A549 (cell line): ENCODE measurements around the gene AQP12B.

Experiments
- BHLHE40 ChIP-seq: IDR thresholded peaks from 2 replicates; pipeline ENCODE4 v1.6.1; 2012; ENCODE audit warnings: low read depth, low read length, inconsistent platforms
- CTCF ChIP-seq: fragments of >200 bp; sonication (Bioruptor Twin); formaldehyde crosslinking; IDR thresholded peaks from 3 replicates; pipeline ENCODE4 v1.5.1; 2016
- EP300 ChIP-seq, 2 experiments: fragments of >200 bp; sonication (Bioruptor Twin); formaldehyde crosslinking; IDR thresholded peaks; 2 replicates in 1 of 2; 3 replicates in 1 of 2; pipeline ENCODE4 v1.6.1; 2016 to 2017
- NPAS2 ChIP-seq: fragments of 250-450 bp; sonication (Bioruptor Pico); IDR thresholded peaks from 2 replicates; pipeline ENCODE4 v1.8.0; 2022; ENCODE audit warnings: mild to moderate bottlenecking, moderate library complexity, borderline replicate concordance
- RFX5 ChIP-seq: fragments of 450-650 bp; IDR thresholded peaks from 2 replicates; pipeline ENCODE4 v1.7.1; 2014; ENCODE audit warnings: antibody characterized with exemption, mild to moderate bottlenecking, moderate library complexity
- RNF2 ChIP-seq: fragments of 200-600 bp; sonication (generic); IDR thresholded peaks from 2 replicates; pipeline ENCODE4 v1.6.1; 2016; ENCODE audit warnings: low read depth, mild to moderate bottlenecking, antibody characterized with exemption, moderate library complexity, borderline replicate concordance

DNA sequence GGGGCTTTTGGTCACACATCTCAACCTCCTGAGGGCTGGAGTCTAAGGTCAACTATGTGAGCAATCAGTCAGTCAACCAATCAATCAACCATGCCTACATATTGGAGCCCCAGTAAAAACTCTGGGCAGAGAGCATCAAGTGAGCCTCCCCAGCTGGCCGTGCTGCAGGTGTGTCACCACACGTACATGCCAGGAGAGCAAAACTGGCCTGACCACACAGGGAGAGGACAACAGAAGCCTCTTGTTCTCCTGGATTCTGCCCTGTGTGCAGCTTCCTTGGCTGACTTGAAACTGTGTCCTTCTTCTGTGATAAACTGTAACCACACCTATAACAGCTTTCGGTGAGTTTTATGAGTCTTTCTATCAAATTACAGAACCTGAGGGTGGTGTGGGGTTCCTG is 31.5 kb downstream of the AQP12B start:
- TF ChIP-seq CTCF (no peak), RFX5 (no peak), NPAS2 (CRISPR knock-in tag) (no peak), RNF2 (no peak), BHLHE40 (no peak), EP300 (IDR thresholded peaks at IDR 0.05) (no peak)
